ENCODE measurements around the gene TERC.
A peak's percentile ranks its signal among the peaks of the same experiment; 100 is the strongest.

TERC gene

GRCh38 chr3:169780742-169781141, 15.9 kb upstream of the TERC start:
- H3K4me3 ChIP-seq (ENCODE audit: low read depth, low read length) = no peak overlapping the region
- no peak for TF ChIP-seq CTCF (conservative IDR thresholded peaks at IDR 0.05; ENCODE audit: low read depth, low read length)
- DNase-seq (ENCODE audit: low read depth) = no peak

GRCh38 chr3:169777822-169778221, 13.0 kb upstream of the TERC start:
- no peak overlapping the region for H3K4me3 ChIP-seq (ENCODE audit: low read depth, low read length)
- no peak for DNase-seq (ENCODE audit: low read depth)
- TF ChIP-seq CTCF (conservative IDR thresholded peaks at IDR 0.05; ENCODE audit: low read depth, low read length) = no peak

- peak overlapping the region; percentile 81 for H3K4me3 ChIP-seq (ENCODE audit: low read depth, low read length)
- no peak for DNase-seq (ENCODE audit: low read depth)
- no peak for TF ChIP-seq CTCF (conservative IDR thresholded peaks at IDR 0.05; ENCODE audit: low read depth, low read length)
These were observed 9.3 kb upstream of the TERC start for GRCh38 chr3:169774186-169774585.

DNA sequence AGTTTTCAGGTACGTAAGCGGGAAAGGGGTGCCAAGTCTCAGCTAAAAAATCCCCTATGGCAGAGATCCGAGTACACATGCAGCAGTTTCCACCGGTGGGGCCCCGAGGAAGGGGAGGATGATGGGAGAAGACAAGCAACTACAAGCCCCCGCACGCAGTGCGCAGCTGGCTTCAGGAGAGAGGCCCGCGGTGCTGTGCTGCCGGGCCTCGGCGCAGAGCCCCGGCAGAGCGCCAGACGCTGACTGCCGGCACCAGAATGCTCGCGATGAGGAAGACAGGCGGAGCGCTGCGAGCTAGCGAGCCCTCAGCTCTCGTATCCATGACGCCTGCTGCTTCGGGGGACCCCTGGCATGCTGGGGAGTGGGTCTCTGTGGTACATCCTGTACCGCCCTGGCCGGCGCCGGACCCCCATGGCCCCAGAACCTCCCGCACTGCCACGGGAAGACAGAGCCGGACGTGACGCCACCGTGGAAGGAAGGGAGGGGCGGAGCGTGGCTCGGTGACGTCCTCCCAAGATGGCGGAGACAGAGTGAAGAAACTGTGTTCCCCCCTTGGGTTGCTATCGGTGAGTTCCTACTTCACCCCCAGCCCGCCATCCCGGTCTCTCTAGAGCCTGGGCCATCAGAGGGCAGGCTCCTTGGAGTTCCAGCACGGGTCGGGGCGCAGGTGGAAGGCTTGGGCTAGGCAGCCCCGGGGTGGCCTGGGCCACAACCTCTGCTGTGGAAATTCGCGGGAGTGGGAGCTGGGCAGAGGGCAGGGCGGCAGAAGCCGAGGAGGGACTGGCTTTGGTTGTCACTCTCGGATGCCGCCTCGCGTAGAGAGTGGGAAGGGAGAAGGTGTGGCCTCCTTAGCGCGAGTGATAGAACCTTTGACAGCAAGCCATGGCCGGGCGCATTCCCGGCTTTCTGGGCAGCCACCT, 8.3 kb upstream of the TERC start, which contains the start of gene MYNN:
Gene MYNN, plus strand, starts transcription at position 500 of the 920 bp plus-strand sequence. CDS start 900 bp downstream, outside the sequence.
- peak; percentile 91 for DNase-seq (ENCODE audit: low read depth)
- TF ChIP-seq CTCF (conservative IDR thresholded peaks at IDR 0.05; ENCODE audit: low read depth, low read length) = no peak
- peak within 1 kb of the TSS; percentile 81 for H3K4me3 ChIP-seq (ENCODE audit: low read depth, low read length)

- DNase-seq (ENCODE audit: low read depth) = peak; percentile 85
- peak overlapping the region; percentile 81 for H3K4me3 ChIP-seq (ENCODE audit: low read depth, low read length)
- no peak for TF ChIP-seq CTCF (conservative IDR thresholded peaks at IDR 0.05; ENCODE audit: low read depth, low read length)
These were observed 7.5 kb upstream of the TERC start for GRCh38 chr3:169772305-169772896.

GRCh38 chr3:169771497-169772304, 6.8 kb upstream of the TERC start:
- peak; percentile 85 for DNase-seq (ENCODE audit: low read depth)
- TF ChIP-seq CTCF (conservative IDR thresholded peaks at IDR 0.05; ENCODE audit: low read depth, low read length) = no peak
- peak overlapping the region; percentile 81 for H3K4me3 ChIP-seq (ENCODE audit: low read depth, low read length)
